HG03045 (cell line): ENCODE measurements around the gene RGS5.

Experiments used
- ATAC-seq: cut with Tn5 transposase; IDR thresholded peaks from one replicate; pipeline ENCODE4 v1.9.1; 2021; ENCODE audit warnings: mild to moderate bottlenecking, moderate library complexity; ENCODE audit not compliant: unreplicated experiment

RGS5 gene

DNA sequence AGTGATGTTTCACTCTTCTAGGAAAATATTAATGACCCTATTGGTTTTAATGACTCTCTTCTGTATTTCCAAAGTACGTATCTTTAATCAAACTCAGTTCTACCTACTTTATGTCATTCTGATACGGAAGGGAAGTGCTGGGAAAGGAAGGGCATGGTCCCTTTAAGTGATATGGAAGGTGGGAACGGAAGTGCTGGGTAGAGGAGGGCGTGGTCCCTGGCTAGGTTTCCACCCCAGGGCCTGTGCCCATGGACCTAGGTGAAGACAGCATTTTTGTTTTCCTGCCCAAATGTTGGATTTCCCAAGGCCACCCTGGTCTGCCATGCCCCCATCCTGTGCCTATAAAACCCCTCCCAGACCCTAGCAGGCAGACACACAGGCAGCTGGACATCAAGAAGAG, 109.5 kb downstream of the RGS5 start:
- ATAC-seq, result no peak
